H1 (cell line): ENCODE measurements around the gene MLC1. TPM values are rescaled to one million over a fixed set of nuclear protein-coding genes. Genes with fewer than 3 reads are reported as not detected.

ENCODE experiments used
- CHD7 ChIP-seq: fragments of 300-600 bp; sonication (generic); IDR thresholded peaks from 2 replicates; pipeline ENCODE4 v1.7.1; 2012; ENCODE audit warnings: low read length, moderate library complexity, mild to moderate bottlenecking, inconsistent platforms; ENCODE audit not compliant: insufficient replicate concordance
- NANOG ChIP-seq: IDR thresholded peaks from 2 replicates; pipeline ENCODE4 v1.6.1; 2011; ENCODE audit warnings: low read length, low read depth, mild to moderate bottlenecking, inconsistent platforms; ENCODE audit not compliant: insufficient read depth, poor library complexity, severe bottlenecking
- POU5F1 ChIP-seq: IDR thresholded peaks from 2 replicates; pipeline ENCODE4 v1.6.1; 2011; ENCODE audit warnings: low read depth, mild to moderate bottlenecking, low read length, moderate library complexity
- RBBP5 ChIP-seq: IDR thresholded peaks from 2 replicates; pipeline ENCODE4 v1.7.1; 2012; ENCODE audit warnings: low read depth, mild to moderate bottlenecking, inconsistent platforms, low read length, moderate library complexity, borderline replicate concordance
- SP2 ChIP-seq: IDR thresholded peaks from 2 replicates; pipeline ENCODE4 v1.6.1; 2012; ENCODE audit warnings: mild to moderate bottlenecking, low read length, inconsistent platforms
- polyA plus RNA-seq, 7 experiments: library from polyadenylated mRNA; depleted of rRNA in 3 of 7; stranded (reverse) in 5 of 7; unstranded in 2 of 7; fragments of >200 nt in 5 of 7; fragments of 200-250 nt in 2 of 7; gene quantifications; 1 replicate in 5 of 7; 2 replicates in 1 of 7; 4 replicates in 1 of 7; pipeline versions ENCODE4 v1.2.1 to v1.2.3, GENCODE V29; 2011 to 2013; ENCODE audit warnings: missing spikeins in 2 of 7, mixed read lengths in 2 of 7
- total RNA-seq: library from RNA; stranded (reverse); fragmentation: NEBNext Ultra II Directional; extraction: Animal tissue kit (Norgen Biotek cat#: 25700); gene quantifications from 2 replicates; pipeline ENCODE4 v1.2.1, GENCODE V29; 2021

The MLC1 gene
- total and polyA plus RNA-seq, 2 of the 8 experiments (the other 6 are each of a cell fraction or from before 2014, with no cell fraction given), result 0.20 TPM; not detected in 1

GRCh38 chr22:50048836-50049235 lies 36.4 kb downstream of the MLC1 start (continued):
- TF ChIP-seq CHD7, result no peak
- TF ChIP-seq RBBP5, result no peak
- no peak for TF ChIP-seq SP2
- TF ChIP-seq POU5F1, result no peak
- TF ChIP-seq NANOG, result no peak
